K562 (cell line): ENCODE results near the gene MILR1. TPM values are rescaled to one million over a fixed set of nuclear protein-coding genes. Genes with fewer than 3 reads are reported as not detected.

Experiments used
- ATAC-seq: fragments of 200-7000 bp; cut with Tn5 transposase; 3 replicates; pipeline ENCODE4 v1.9.1; 2020; ENCODE audit warnings: moderate library complexity
- BruUV-seq: library from RNA; stranded (reverse); fragments of 400-500 nt; replicated peaks from 2 replicates; lab custom pipeline; 2021; lab: Mats Ljungman, UMichigan
- CTCF ChIA-PET: fragments of 300-600 bp; formaldehyde crosslinking; extraction: SDS; loops from one replicate; lab custom pipeline; 2021; ENCODE audit warnings: low intra/inter-chr PET ratio; lab: Yijun Ruan, JAX
- POLR2A ChIA-PET: fragments of 300-600, 350-650 bp; sonication (Branson Sonifier 250); formaldehyde crosslinking; extraction: SDS; loops from one replicate; lab custom pipeline; 2021; ENCODE audit warnings: antibody characterized with exemption, inconsistent platforms; lab: Yijun Ruan, JAX
- DNase-seq, 4 experiments: peaks; one replicate each; pipeline versions ENCODE4 v3.0.0 to v3.0.0-alpha.2; 2011 to 2018; ENCODE audit warnings: low spot score in 3 of 4, mixed read lengths in 3 of 4; ENCODE audit errors: extremely low read depth in 1 of 4
- FAIRE-seq: peaks from 2 replicates; lab custom pipeline; 2011; peaks lifted over from hg19 to GRCh38; lab: Jason Lieb, UNC
- H2AFZ ChIP-seq: 2 replicates; pipeline ENCODE4 v1.6.0; 2011; ENCODE audit warnings: low read depth, low read length, control low read depth, inconsistent platforms
- H3K27ac ChIP-seq: fragments of 200-600 bp; 3 replicates; pipeline ENCODE4 v1.8.0; 2011; ENCODE audit warnings: low read depth, mild to moderate bottlenecking, control low read depth, inconsistent platforms, low read length, moderate library complexity, mixed read lengths; ENCODE audit errors: extremely low read depth
- H3K27me3 ChIP-seq, 2 experiments: fragments of 300-600 bp in 1 of 2; 2 replicates in 1 of 2; 3 replicates in 1 of 2; pipeline versions ENCODE4 v1.6.0 to v1.8.0; 2011; ENCODE audit warnings: inconsistent platforms in 2 of 2, low read length in 2 of 2, mild to moderate bottlenecking in 1 of 2, mixed read lengths in 1 of 2, moderate library complexity in 1 of 2; ENCODE audit not compliant: control insufficient read depth in 2 of 2, insufficient read depth in 2 of 2
- H3K36me3 ChIP-seq: fragments of 300-600 bp; 3 replicates; pipeline ENCODE4 v1.8.0; 2011; ENCODE audit warnings: mild to moderate bottlenecking, low read length, inconsistent platforms; ENCODE audit not compliant: control insufficient read depth, insufficient read depth
- H3K4me1 ChIP-seq, 2 experiments: fragments of 200-600 bp in 1 of 2; replicated peaks in 1 of 2; 2 replicates in 1 of 2; 3 replicates in 1 of 2; pipeline versions ENCODE4 v1.5.1 to v1.8.0; 2011; ENCODE audit warnings: inconsistent platforms in 2 of 2, low read length in 2 of 2, mild to moderate bottlenecking in 1 of 2, mixed read lengths in 1 of 2, moderate library complexity in 1 of 2; ENCODE audit not compliant: control insufficient read depth in 2 of 2, insufficient read depth in 2 of 2
- H3K4me2 ChIP-seq: 2 replicates; pipeline ENCODE4 v1.6.1; 2011; ENCODE audit warnings: low read length, control low read depth, inconsistent platforms, mixed read lengths; ENCODE audit not compliant: insufficient read depth
- H3K4me3 ChIP-seq: fragments of 200-600 bp; sonication (generic), shearing (Covaris generic); 2 replicates; pipeline ENCODE4 v1.5.1; 2016; ENCODE audit warnings: control low read depth, inconsistent platforms
- H3K79me2 ChIP-seq: fragments of 200-600 bp; 3 replicates; pipeline ENCODE4 v1.8.0; 2011; ENCODE audit warnings: low read length, inconsistent platforms; ENCODE audit not compliant: control insufficient read depth, insufficient read depth
- H3K9ac ChIP-seq, 2 experiments: 2 replicates each; pipeline versions ENCODE4 v1.6.0 to v1.6.1; 2011; ENCODE audit warnings: low read depth in 2 of 2, low read length in 2 of 2, control low read depth in 1 of 2, inconsistent platforms in 1 of 2, mild to moderate bottlenecking in 1 of 2, mixed read lengths in 1 of 2; ENCODE audit not compliant: insufficient read depth in 1 of 2
- H3K9me1 ChIP-seq: one replicate; pipeline ENCODE4 v1.6.0; 2011; ENCODE audit warnings: inconsistent platforms, mild to moderate bottlenecking, low read length, moderate library complexity; ENCODE audit not compliant: control insufficient read depth, insufficient read depth
- H3K9me3 ChIP-seq: replicated peaks from 2 replicates; pipeline ENCODE4 v1.5.1; 2011; ENCODE audit warnings: low read depth, low read length, inconsistent platforms; ENCODE audit not compliant: control insufficient read depth, insufficient read depth
- H4K20me1 ChIP-seq: replicated peaks from 2 replicates; pipeline ENCODE4 v1.6.1; 2011; ENCODE audit warnings: low read length, inconsistent platforms, mixed read lengths; ENCODE audit not compliant: control insufficient read depth, insufficient read depth
- GABPB1 ChIP-seq: sonication (generic); formaldehyde crosslinking; IDR thresholded peaks from 2 replicates; pipeline ENCODE4 v1.8.0; 2022; ENCODE audit warnings: mild to moderate bottlenecking, missing genetic modification reagents
- GTF2F1 ChIP-seq: IDR thresholded peaks from 2 replicates; pipeline ENCODE4 v1.6.1; 2011; ENCODE audit warnings: low read depth, low read length, improper control_type of control experiment
- LARP7 ChIP-seq: fragments of 450-650 bp; IDR thresholded peaks from 2 replicates; pipeline ENCODE4 v1.6.1; 2016
- NEUROD1 ChIP-seq: fragments of 150-350 bp; IDR thresholded peaks from 2 replicates; pipeline ENCODE4 v1.6.1; 2014; ENCODE audit warnings: borderline replicate concordance, low read length, low read depth; ENCODE audit not compliant: partially characterized antibody
- SP1 ChIP-seq: sonication (generic); formaldehyde crosslinking; IDR thresholded peaks from 2 replicates; pipeline ENCODE4 v1.8.1; 2022; ENCODE audit warnings: mild to moderate bottlenecking, missing genetic modification reagents
- XRCC5 ChIP-seq: fragments of 200-400 bp; formaldehyde crosslinking; IDR thresholded peaks from 2 replicates; pipeline ENCODE4 v1.6.1; 2017; ENCODE audit warnings: low read depth, mild to moderate bottlenecking, low read length
- ZNF121 ChIP-seq: sonication (generic); formaldehyde crosslinking; conservative IDR thresholded peaks from 2 replicates; pipeline ENCODE4 v1.8.0; 2022; ENCODE audit warnings: missing genetic modification reagents
- ZNF197 ChIP-seq: fragments of 200-800 bp; sonication (Bioruptor generic); IDR thresholded peaks from 2 replicates; pipeline ENCODE4 v1.6.1; 2016; ENCODE audit warnings: low read depth, missing genetic modification characterization, missing compliant biosample characterization
- ZNF445 ChIP-seq: fragments of 250-450 bp; sonication (Bioruptor Pico); IDR thresholded peaks from 2 replicates; pipeline ENCODE4 v1.4.0; 2020; ENCODE audit warnings: low read depth, mild to moderate bottlenecking, moderate library complexity
- WGBS: fragments of 100-300 bp; shearing (Covaris generic); methylation state at CpG from one replicate; pipeline ENCODE4 v1.1.6; 2016; ENCODE audit warnings: low coverage, mixed read lengths; ENCODE audit not compliant: insufficient coverage; ENCODE audit errors: missing lambda C conversion rate; 5-methylcytosine and 5-hydroxymethylcytosine counted together
- in situ Hi-C: fragments of 300-500 bp; cut with MboI; formaldehyde crosslinking; loops from 4 replicates; pipeline ENCODE4 v1.15.0; 2018; ENCODE audit warnings: inconsistent platforms, mixed read lengths
- intact Hi-C: fragments of 100-400 bp; cut with micrococcal nuclease; formaldehyde crosslinking; loops from 2 replicates; pipeline ENCODE4 v1.14.2; 2022
- polyA plus RNA-seq, 8 experiments: library from polyadenylated mRNA; depleted of rRNA in 4 of 8; stranded (reverse) in 5 of 8; unstranded in 3 of 8; fragments of >200 nt; fragmentation: Nextera tagmentation in 2 of 8; fragmentation: Illumina TruSeq in 1 of 8; extraction: Ambion mirVana in 2 of 8; extraction: Trizol in 1 of 8; gene quantifications; 2 replicates each; pipeline versions ENCODE4 v1.2.1 to v1.2.3, GENCODE V29; 2011 to 2014; ENCODE audit warnings: inconsistent platforms in 1 of 8, missing spikeins in 1 of 8
- total RNA-seq, 7 experiments: library from RNA; depleted of rRNA in 6 of 7; stranded (reverse); fragments of >200 nt in 6 of 7; fragmentation: Illumina TruSeq in 2 of 7; extraction: Trizol in 2 of 7; gene quantifications; 2 replicates each; pipeline versions ENCODE4 v1.2.1 to v1.2.3, GENCODE V29; 2011 to 2021; ENCODE audit warnings: low replicate concordance in 1 of 7
- TF ChIP-seq, protein P1 (sequence below): fragments of 450-650 bp; IDR thresholded peaks from one replicate; pipeline ENCODE4 v1.6.1; 2018; ENCODE audit warnings: mild to moderate bottlenecking, moderate library complexity; ENCODE audit not compliant: partially characterized antibody
- TF ChIP-seq, protein P2 (sequence below), 2 experiments: fragments of 450-650 bp in 1 of 2; IDR thresholded peaks; 2 replicates each; pipeline ENCODE4 v1.6.1; 2011 to 2017; ENCODE audit warnings: low read depth in 2 of 2, antibody characterized with exemption in 1 of 2, borderline replicate concordance in 1 of 2, low read length in 1 of 2, mild to moderate bottlenecking in 1 of 2, mixed read lengths in 1 of 2; ENCODE audit not compliant: control insufficient read depth in 1 of 2
- TF ChIP-seq, protein P3 (sequence below): fragments of 250-450 bp; sonication (Bioruptor Pico); IDR thresholded peaks from 2 replicates; pipeline ENCODE4 v1.8.0; 2021; ENCODE audit warnings: borderline replicate concordance, mild to moderate bottlenecking, moderate library complexity; ENCODE audit not compliant: poor library complexity, severe bottlenecking
- TF ChIP-seq, protein P4 (sequence below): fragments of 450-650 bp; formaldehyde crosslinking; IDR thresholded peaks from 2 replicates; pipeline ENCODE4 v1.4.0; 2020; ENCODE audit warnings: mild to moderate bottlenecking, moderate library complexity

MILR1 gene
- total and polyA plus RNA-seq, 9 of the 15 experiments (the other 6 are each of a cell fraction or from before 2014, with no cell fraction given) = 3.8 to 14.1 (median 7.1) TPM

DNA sequence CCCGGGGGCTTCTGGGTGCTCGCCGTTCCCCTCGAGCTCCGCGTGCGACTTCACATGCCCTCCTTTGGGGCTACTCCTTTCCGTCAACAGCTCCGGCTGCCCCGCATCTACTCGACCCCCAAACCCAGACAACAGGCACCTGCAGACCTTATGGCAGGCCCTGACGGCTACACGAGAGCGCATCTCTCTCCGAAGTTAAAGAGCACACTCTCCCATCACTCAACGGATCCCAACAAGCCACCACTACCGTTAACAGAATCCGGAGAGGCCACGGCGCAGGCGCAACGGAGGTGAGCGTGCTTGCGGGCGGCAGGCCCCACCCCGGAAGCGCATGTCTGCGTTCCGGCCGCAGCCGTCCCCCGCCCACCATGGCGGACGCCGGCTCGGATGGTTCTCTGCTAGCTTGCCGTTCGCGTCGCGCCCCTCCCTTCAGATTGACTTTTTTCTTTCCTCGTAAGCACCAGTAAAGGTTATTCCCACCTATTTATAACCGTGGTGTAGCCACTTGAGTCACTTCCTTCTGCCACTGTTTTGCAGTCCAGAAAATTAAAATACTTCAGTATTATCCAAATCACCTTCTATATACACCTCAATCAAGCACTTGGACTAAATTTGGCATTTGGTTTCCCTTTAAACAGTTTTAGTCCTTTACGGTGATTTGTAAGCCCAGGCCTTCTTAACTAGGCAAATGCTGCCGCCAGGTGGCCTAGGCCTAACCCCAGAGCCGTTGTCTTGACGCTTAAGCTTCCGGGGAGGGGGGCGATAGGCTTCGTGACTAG, 48.1 kb downstream of the MILR1 start, which contains the start of gene POLG2:
Gene POLG2 (minus strand): TSS at position 269 of the 779 bp plus-strand sequence. CDS start 86 bp downstream, at position 183.
- Histone ChIP-seq H2AFZ (peak within 1 kb of the TSS; percentile 95), H3K36me3 (peaks cover 71% of the 10 kb centered on the region), H3K4me2 (peak within 1 kb of the TSS; percentile 85), H3K9me1 (no peaks in the 10 kb centered on the region), H3K79me2 (peaks cover 69% of the 10 kb centered on the region), H3K27ac (peak within 1 kb of the TSS; percentile 90), H4K20me1 (0 out of 2 replicates have a peak, but pooled peaks cover 8% of the 10 kb centered on the region), H3K9ac (peak within 1 kb of the TSS; percentile 88 to 96), H3K4me1 (peaks cover 4 to 10% of the 10 kb centered on the region in 2 experiments; a peak in 3 of 5 replicates), H3K27me3 (no peaks in the 10 kb centered on the region), H3K9me3 (no peaks in the 10 kb centered on the region), H3K4me3 (peak within 1 kb of the TSS; percentile 69)
- DNase-seq (peak; percentile 90 to 96 (median 93)), ATAC-seq (peak; percentile 86), FAIRE-seq (peak; percentile 88)
- CTCF ChIA-PET = interaction anchor here (1.2 to 2.3 kb wide), 4 partner anchors 75 to 190 kb away, joined by 4 to 10 read pairs (median 8); no protein-coding TSS in a partner anchor
- intact Hi-C loops (loop anchor here (1.0 to 2.0 kb wide), 3 partner anchors 76 to 152 kb away; no protein-coding TSS in a partner anchor), in situ Hi-C loops (no loop called here)
- BruUV-seq = TSS peak; percentile 97
- POLR2A ChIA-PET = interaction anchor here (0.6 to 6.8 kb wide), 23 partner anchors 9 to 721 kb away, joined by 3 to 114 read pairs (median 4); partner anchors contain the start of genes CEP95 and DDX5
- WGBS = under 1% methylated on average over 48 of the region's 50 CpGs
- TF ChIP-seq, protein P1, sequence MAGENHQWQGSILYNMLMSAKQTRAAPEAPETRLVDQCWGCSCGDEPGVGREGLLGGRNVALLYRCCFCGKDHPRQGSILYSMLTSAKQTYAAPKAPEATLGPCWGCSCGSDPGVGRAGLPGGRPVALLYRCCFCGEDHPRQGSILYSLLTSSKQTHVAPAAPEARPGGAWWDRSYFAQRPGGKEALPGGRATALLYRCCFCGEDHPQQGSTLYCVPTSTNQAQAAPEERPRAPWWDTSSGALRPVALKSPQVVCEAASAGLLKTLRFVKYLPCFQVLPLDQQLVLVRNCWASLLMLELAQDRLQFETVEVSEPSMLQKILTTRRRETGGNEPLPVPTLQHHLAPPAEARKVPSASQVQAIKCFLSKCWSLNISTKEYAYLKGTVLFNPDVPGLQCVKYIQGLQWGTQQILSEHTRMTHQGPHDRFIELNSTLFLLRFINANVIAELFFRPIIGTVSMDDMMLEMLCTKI = no peak
- TF ChIP-seq XRCC5 (no peak), SP1 (CRISPR knock-in tag) (peak; percentile 93), NEUROD1 (no peak), GABPB1 (CRISPR knock-in tag) (peak; percentile 94), GTF2F1 (0 out of 2 replicates have a peak, but pooled peaks have one; percentile 28), ZNF445 (CRISPR knock-in tag) (peak; percentile 80; the same call in 1 of the 2 replicates), ZNF121 (CRISPR knock-in tag) (no peak), LARP7 (0 out of 2 replicates have a peak, but pooled peaks have one; percentile 32), ZNF197 (no peak)
- TF ChIP-seq, protein P2, sequence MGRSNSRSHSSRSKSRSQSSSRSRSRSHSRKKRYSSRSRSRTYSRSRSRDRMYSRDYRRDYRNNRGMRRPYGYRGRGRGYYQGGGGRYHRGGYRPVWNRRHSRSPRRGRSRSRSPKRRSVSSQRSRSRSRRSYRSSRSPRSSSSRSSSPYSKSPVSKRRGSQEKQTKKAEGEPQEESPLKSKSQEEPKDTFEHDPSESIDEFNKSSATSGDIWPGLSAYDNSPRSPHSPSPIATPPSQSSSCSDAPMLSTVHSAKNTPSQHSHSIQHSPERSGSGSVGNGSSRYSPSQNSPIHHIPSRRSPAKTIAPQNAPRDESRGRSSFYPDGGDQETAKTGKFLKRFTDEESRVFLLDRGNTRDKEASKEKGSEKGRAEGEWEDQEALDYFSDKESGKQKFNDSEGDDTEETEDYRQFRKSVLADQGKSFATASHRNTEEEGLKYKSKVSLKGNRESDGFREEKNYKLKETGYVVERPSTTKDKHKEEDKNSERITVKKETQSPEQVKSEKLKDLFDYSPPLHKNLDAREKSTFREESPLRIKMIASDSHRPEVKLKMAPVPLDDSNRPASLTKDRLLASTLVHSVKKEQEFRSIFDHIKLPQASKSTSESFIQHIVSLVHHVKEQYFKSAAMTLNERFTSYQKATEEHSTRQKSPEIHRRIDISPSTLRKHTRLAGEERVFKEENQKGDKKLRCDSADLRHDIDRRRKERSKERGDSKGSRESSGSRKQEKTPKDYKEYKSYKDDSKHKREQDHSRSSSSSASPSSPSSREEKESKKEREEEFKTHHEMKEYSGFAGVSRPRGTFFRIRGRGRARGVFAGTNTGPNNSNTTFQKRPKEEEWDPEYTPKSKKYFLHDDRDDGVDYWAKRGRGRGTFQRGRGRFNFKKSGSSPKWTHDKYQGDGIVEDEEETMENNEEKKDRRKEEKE (IDR thresholded peaks at IDR 0.05; ENCODE audit: borderline replicate concordance in 1 of 2, control insufficient read depth in 1 of 2, low read depth in 2 of 2, low read length in 1 of 2) = peak; percentile 17 to 45; a peak in 1 of 4 replicates
- TF ChIP-seq, protein P3, sequence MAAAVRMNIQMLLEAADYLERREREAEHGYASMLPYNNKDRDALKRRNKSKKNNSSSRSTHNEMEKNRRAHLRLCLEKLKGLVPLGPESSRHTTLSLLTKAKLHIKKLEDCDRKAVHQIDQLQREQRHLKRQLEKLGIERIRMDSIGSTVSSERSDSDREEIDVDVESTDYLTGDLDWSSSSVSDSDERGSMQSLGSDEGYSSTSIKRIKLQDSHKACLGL (CRISPR knock-in tag) = no peak
- TF ChIP-seq, protein P4, sequence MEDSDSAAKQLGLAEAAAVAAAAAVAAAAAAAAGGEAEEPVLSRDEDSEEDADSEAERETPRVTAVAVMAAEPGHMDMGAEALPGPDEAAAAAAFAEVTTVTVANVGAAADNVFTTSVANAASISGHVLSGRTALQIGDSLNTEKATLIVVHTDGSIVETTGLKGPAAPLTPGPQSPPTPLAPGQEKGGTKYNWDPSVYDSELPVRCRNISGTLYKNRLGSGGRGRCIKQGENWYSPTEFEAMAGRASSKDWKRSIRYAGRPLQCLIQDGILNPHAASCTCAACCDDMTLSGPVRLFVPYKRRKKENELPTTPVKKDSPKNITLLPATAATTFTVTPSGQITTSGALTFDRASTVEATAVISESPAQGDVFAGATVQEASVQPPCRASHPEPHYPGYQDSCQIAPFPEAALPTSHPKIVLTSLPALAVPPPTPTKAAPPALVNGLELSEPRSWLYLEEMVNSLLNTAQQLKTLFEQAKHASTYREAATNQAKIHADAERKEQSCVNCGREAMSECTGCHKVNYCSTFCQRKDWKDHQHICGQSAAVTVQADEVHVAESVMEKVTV (CRISPR knock-in tag) = peak; percentile 77
